ENCODE measurements around the gene TBC1D5.
"Not testable (repeated sequence)": the region's sequence is repeated elsewhere in the genome, so short reads cannot be mapped to it uniquely, and the experiment has no call there.

Gene TBC1D5

GRCh38 chr3:17707813-17708543, 34.5 kb downstream of the TBC1D5 start:
- DNase-seq (ENCODE audit: low read depth): no peak

GRCh38 chr3:17705991-17706390, 36.4 kb downstream of the TBC1D5 start:
- DNase-seq (ENCODE audit: low read depth): not testable (repeated sequence)

GRCh38 chr3:17699815-17700214, 42.6 kb downstream of the TBC1D5 start:
- DNase-seq (ENCODE audit: low read depth): not testable (repeated sequence)

- DNase-seq (ENCODE audit: low read depth): not testable (repeated sequence)
These were observed 46.8 kb downstream of the TBC1D5 start for GRCh38 chr3:17695665-17696064.

GRCh38 chr3:17693670-17693999, 48.8 kb downstream of the TBC1D5 start:
- DNase-seq (ENCODE audit: low read depth): not testable (repeated sequence)

GRCh38 chr3:17692846-17693669, 49.4 kb downstream of the TBC1D5 start:
- not testable (repeated sequence) for DNase-seq (ENCODE audit: low read depth)

GRCh38 chr3:17687566-17687965, 54.9 kb downstream of the TBC1D5 start:
- no peak for DNase-seq (ENCODE audit: low read depth)

- DNase-seq (ENCODE audit: low read depth): no peak
These were observed 55.8 kb downstream of the TBC1D5 start for GRCh38 chr3:17686613-17687012.

GRCh38 chr3:17683542-17684207, 58.8 kb downstream of the TBC1D5 start:
- DNase-seq (ENCODE audit: low read depth): no peak

GRCh38 chr3:17680530-17680929, 61.9 kb downstream of the TBC1D5 start:
- DNase-seq (ENCODE audit: low read depth): no peak

- DNase-seq (ENCODE audit: low read depth): no peak
These were observed 64.2 kb downstream of the TBC1D5 start for GRCh38 chr3:17678116-17678741.

GRCh38 chr3:17674082-17674686, 68.2 kb downstream of the TBC1D5 start:
- no peak for DNase-seq (ENCODE audit: low read depth)

GRCh38 chr3:17672506-17672905, 69.9 kb downstream of the TBC1D5 start:
- DNase-seq (ENCODE audit: low read depth): no peak

- no peak for DNase-seq (ENCODE audit: low read depth)
These were observed 71.7 kb downstream of the TBC1D5 start for GRCh38 chr3:17670749-17671148.

GRCh38 chr3:17664923-17665322, 77.5 kb downstream of the TBC1D5 start:
- DNase-seq (ENCODE audit: low read depth): no peak

- no peak for DNase-seq (ENCODE audit: low read depth)
These were observed 86.2 kb downstream of the TBC1D5 start for GRCh38 chr3:17656264-17656663.

GRCh38 chr3:17655743-17656142, 86.7 kb downstream of the TBC1D5 start:
- no peak for DNase-seq (ENCODE audit: low read depth)

GRCh38 chr3:17649748-17650147, 92.7 kb downstream of the TBC1D5 start:
- DNase-seq (ENCODE audit: low read depth): not testable (repeated sequence)

GRCh38 chr3:17648630-17649355, 93.6 kb downstream of the TBC1D5 start:
- DNase-seq (ENCODE audit: low read depth): not testable (repeated sequence)

GRCh38 chr3:17645074-17645698, 97.2 kb downstream of the TBC1D5 start:
- no peak for DNase-seq (ENCODE audit: low read depth)

GRCh38 chr3:17643691-17644090, 98.7 kb downstream of the TBC1D5 start:
- DNase-seq (ENCODE audit: low read depth): no peak
